Ishikawa (cell line): ENCODE data around the gene LITAF.

Experiments used
- CEBPB ChIP-seq: IDR thresholded peaks from 2 replicates; pipeline ENCODE4 v1.6.1; 2012
- CREB1 ChIP-seq: IDR thresholded peaks from 2 replicates; pipeline ENCODE4 v1.6.1; 2012; ENCODE audit warnings: low read depth
- EGR1 ChIP-seq: IDR thresholded peaks from 2 replicates; pipeline ENCODE4 v1.6.1; 2012
- EP300 ChIP-seq: IDR thresholded peaks from 2 replicates; pipeline ENCODE4 v1.6.1; 2012; ENCODE audit warnings: borderline replicate concordance
- FOXM1 ChIP-seq: IDR thresholded peaks from 2 replicates; pipeline ENCODE4 v1.6.1; 2012; ENCODE audit warnings: low read depth, borderline replicate concordance
- NFIC ChIP-seq: IDR thresholded peaks from 2 replicates; pipeline ENCODE4 v1.6.1; 2012
- RAD21 ChIP-seq: IDR thresholded peaks from 2 replicates; pipeline ENCODE4 v1.6.1; 2012; ENCODE audit warnings: low read depth
- TAF1 ChIP-seq: IDR thresholded peaks from 2 replicates; pipeline ENCODE4 v1.6.1; 2012; ENCODE audit warnings: low read depth, mild to moderate bottlenecking
- TCF12 ChIP-seq: IDR thresholded peaks from 2 replicates; pipeline ENCODE4 v1.6.1; 2012; ENCODE audit warnings: low read depth
- TEAD4 ChIP-seq: IDR thresholded peaks from 2 replicates; pipeline ENCODE4 v1.6.1; 2012
- YY1 ChIP-seq: IDR thresholded peaks from 2 replicates; pipeline ENCODE4 v1.6.1; 2012; ENCODE audit warnings: low read depth
- ZBTB7A ChIP-seq: IDR thresholded peaks from 2 replicates; pipeline ENCODE4 v1.6.1; 2012; ENCODE audit warnings: low read depth
- TF ChIP-seq, protein P1 (sequence below): IDR thresholded peaks from 2 replicates; pipeline ENCODE4 v1.6.1; 2012
- TF ChIP-seq, protein P2 (sequence below): IDR thresholded peaks from 2 replicates; pipeline ENCODE4 v1.6.1; 2012
- TF ChIP-seq, protein P3 (sequence below): IDR thresholded peaks from 2 replicates; pipeline ENCODE4 v1.6.1; 2012; ENCODE audit warnings: low read depth, mild to moderate bottlenecking

Gene LITAF

DNA sequence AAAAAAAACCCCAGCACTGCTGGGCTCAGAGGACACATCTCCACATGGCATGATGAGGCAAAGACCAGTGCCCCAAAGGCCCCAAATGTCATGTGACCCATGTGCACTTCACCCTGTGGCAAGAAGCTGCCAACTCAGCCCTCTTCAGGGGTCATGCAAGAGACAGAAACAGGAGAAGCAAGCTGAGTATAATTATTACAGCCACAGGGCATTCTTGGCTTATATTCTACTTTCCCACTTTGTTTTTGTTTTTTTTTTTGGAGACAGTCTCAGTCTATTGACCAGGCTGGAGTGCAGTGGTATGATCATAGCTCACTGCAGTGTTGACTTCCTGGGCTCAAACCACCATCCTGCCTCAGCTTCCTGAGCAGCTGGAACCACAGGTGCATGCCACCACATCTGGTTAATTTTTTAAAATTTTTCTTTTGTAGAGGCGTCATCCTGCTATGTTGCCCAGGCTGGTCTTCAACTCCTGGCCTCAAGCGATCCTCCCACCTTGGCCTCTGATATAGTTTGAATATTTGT is 32.7 kb upstream of the LITAF start:
- TF ChIP-seq ZBTB7A = no peak
- TF ChIP-seq, protein P1, sequence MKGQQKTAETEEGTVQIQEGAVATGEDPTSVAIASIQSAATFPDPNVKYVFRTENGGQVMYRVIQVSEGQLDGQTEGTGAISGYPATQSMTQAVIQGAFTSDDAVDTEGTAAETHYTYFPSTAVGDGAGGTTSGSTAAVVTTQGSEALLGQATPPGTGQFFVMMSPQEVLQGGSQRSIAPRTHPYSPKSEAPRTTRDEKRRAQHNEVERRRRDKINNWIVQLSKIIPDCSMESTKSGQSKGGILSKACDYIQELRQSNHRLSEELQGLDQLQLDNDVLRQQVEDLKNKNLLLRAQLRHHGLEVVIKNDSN = peak; percentile 44; the same call in 1 of the 2 replicates

DNA sequence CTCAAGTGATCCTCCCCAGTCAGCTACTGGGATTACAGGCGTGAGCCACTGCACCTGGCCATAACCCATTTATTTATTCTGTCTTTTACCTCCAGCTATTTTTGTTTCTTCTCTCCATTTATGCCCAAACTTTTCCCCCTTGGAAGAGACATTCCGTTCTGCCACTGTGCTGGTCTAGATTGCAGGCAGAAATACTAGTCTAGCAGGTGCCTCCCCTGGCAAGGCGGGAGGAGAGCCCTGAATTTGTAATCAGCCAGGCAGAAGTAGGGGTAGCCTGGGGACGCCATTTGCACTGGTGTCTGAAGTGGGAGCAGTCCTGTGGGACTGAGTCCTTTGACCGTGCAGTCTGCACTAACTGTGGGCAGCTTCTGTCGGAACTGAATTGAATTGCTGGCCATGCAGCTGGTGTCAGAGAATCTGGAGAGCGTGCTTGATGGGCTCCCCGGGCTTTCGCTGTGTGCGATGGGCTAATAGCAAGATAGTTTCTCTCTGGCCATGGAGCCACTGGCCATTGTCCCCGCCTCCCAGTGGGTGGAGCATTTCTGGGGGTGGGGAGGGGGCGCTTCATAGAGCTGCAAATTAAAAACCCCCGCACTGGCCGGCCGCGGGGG is 31.5 kb upstream of the LITAF start:
- TF ChIP-seq ZBTB7A = no peak
- TF ChIP-seq EGR1 = no peak
- TF ChIP-seq, protein P2, sequence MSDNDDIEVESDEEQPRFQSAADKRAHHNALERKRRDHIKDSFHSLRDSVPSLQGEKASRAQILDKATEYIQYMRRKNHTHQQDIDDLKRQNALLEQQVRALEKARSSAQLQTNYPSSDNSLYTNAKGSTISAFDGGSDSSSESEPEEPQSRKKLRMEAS = no peak
- no peak for TF ChIP-seq TEAD4
- no peak for TF ChIP-seq NFIC
- TF ChIP-seq EP300 = no peak
- TF ChIP-seq TCF12 = no peak
- TF ChIP-seq CREB1 = no peak
- TF ChIP-seq, protein P3, sequence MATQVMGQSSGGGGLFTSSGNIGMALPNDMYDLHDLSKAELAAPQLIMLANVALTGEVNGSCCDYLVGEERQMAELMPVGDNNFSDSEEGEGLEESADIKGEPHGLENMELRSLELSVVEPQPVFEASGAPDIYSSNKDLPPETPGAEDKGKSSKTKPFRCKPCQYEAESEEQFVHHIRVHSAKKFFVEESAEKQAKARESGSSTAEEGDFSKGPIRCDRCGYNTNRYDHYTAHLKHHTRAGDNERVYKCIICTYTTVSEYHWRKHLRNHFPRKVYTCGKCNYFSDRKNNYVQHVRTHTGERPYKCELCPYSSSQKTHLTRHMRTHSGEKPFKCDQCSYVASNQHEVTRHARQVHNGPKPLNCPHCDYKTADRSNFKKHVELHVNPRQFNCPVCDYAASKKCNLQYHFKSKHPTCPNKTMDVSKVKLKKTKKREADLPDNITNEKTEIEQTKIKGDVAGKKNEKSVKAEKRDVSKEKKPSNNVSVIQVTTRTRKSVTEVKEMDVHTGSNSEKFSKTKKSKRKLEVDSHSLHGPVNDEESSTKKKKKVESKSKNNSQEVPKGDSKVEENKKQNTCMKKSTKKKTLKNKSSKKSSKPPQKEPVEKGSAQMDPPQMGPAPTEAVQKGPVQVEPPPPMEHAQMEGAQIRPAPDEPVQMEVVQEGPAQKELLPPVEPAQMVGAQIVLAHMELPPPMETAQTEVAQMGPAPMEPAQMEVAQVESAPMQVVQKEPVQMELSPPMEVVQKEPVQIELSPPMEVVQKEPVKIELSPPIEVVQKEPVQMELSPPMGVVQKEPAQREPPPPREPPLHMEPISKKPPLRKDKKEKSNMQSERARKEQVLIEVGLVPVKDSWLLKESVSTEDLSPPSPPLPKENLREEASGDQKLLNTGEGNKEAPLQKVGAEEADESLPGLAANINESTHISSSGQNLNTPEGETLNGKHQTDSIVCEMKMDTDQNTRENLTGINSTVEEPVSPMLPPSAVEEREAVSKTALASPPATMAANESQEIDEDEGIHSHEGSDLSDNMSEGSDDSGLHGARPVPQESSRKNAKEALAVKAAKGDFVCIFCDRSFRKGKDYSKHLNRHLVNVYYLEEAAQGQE = no peak
- TF ChIP-seq YY1 = no peak
- no peak for TF ChIP-seq FOXM1
- TF ChIP-seq RAD21 = no peak

DNA sequence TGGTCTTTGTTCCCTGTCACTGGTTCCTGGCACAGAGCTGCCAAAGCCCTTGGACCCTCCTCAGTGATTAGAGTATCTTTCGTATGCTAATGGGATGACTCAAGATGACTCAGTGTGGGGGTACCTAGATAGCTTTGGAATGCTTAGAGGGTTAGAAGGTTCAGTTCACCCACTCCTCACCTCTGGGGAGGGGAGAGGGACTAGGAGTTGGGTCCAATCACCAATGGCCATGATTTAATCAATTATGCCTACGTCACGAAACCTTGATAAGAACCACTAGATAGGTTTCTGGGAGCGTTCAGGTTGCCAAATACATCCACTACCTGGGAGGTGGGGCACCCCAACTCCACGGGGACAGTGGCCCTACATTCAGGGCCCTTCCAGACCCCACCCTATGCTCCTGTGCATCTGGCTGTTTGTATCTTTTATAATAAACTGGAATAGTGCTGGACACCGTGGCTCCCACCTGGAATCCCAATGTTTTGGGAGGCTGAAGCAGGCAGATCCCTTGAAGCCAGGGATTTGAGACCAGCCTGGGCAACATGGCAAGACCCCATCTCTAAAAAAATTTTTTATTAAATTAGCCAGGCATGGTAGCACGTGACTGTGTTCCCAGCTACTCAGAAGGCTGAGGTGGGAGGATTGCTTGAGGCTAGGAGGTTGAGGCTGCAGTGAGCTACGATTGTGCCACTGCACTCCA is 29.2 kb upstream of the LITAF start:
- TF ChIP-seq EP300 = no peak

DNA sequence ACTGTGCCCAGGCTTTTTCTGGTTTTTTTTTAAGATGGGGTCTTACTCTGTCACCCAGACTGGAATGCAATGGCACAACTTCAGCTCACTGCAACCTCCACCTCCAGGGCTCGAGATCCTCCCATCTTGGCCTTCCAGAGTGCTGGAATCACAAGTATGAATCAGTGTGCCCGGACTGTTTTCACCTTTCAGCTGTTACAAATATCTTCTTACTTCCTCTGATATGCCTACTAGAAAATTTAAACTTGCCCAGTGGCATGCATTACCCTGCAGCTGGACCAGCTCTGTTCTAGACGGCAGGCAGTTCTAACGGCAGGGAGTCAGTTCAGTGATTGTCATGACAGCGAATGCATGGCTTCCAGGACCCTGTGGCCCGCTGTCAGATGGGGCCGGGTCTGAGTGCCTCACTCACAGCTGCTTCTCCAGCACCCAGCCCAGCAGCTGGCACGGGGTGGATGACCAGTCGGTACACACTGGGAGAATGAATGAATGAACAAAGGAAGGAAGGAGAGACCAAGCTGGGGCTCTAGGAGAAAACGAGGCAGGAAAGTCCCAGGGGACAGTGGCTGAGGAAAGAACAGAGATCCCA is 28.0 kb upstream of the LITAF start:
- TF ChIP-seq TCF12 = no peak
- no peak for TF ChIP-seq TEAD4
- no peak for TF ChIP-seq RAD21

DNA sequence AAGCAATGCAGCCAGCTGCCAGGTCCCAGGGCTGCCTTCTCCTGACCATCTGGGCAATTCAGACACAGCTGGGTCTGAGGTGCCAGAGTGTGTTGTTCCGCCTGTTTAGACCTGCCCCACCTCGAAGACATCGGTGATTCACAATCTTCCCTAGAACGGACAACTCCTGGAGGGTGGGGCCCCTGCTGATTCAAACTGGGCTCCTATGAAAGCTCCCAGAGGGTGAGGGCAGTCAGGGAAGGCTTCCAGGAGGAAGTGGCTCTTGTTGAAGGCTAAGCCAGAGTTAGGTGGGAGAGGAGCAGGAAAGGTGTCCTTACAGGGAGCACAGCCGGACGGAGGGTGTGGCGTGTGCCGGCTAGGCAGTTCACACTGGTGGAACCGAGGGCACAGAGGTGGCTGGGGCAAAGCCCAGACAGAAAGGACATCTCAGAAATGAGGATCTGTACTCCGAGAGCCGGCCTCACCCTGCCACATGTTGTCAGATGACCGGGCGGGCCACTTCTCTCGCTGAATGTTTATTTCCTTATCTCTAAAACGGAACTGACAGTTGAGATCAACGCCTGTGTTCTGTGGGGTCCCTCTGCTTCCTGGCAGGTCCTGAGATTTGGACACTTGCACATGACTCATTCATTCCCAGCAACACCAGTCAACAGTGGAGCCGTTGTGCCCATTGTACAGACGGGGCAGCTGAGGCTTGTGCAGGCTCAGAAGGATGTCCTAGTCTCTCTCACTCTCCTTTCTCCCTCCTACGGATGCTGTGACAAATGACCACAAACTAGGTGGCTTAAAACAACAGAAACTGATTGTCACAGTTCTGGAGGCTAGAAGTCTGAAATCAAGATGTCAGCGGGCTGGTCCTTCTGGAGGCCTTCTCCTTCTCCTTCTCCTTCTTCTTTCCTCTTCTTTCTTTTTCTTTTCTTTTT is 26.9 kb upstream of the LITAF start:
- TF ChIP-seq TCF12 (no peak), TAF1 (no peak)

DNA sequence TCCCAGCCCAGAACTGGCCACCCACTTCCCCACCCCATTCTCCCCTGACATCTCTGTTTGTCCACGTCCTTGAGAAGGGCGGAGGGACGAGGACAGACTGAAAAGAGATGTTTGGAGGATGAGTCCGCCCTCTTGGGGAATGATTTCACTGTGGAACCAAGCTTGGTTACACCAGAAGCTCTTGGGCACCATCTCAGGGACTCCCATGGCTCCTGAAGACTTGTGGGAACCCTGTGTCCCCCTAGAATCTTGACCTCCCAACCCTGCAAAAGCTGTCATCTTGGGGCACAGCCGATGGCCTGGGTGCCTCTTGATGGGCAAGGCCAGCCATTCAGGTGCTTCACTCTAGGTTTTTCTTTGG is 25.9 kb upstream of the LITAF start:
- TF ChIP-seq, protein P3 = no peak
- no peak for TF ChIP-seq CEBPB
- TF ChIP-seq TEAD4 = no peak
- TF ChIP-seq NFIC = no peak
- no peak for TF ChIP-seq FOXM1
- TF ChIP-seq CREB1 = no peak
- no peak for TF ChIP-seq ZBTB7A
- TF ChIP-seq TAF1 = no peak
- no peak for TF ChIP-seq EP300
